IgD-negative memory B cell (primary cell): ENCODE data around the gene DCHS1. TPM values are rescaled to one million over a fixed set of nuclear protein-coding genes. Genes with fewer than 3 reads are reported as not detected.

Source experiments
- H3K27ac Mint-ChIP-seq, 3 donors: one replicate each; pipeline ENCODE4 v1.8.0; 2020 to 2022; ENCODE audit warnings: mild to moderate bottlenecking in 3 of 3, mixed read lengths in 3 of 3, moderate library complexity in 1 of 3
- H3K27me3 Mint-ChIP-seq: one replicate; pipeline ENCODE4 v1.8.0; 2021; ENCODE audit warnings: mixed read lengths
- H3K36me3 Mint-ChIP-seq: one replicate; pipeline ENCODE4 v1.8.0; 2020; ENCODE audit warnings: mild to moderate bottlenecking, mixed read lengths
- H3K4me1 Mint-ChIP-seq, 3 donors: one replicate each; pipeline ENCODE4 v1.8.0; 2020 to 2022; ENCODE audit warnings: mixed read lengths in 3 of 3, mild to moderate bottlenecking in 1 of 3
- H3K4me3 Mint-ChIP-seq, 4 donors: one replicate each; pipeline ENCODE4 v1.8.0; 2020 to 2022; ENCODE audit warnings: mild to moderate bottlenecking in 4 of 4, mixed read lengths in 4 of 4, moderate library complexity in 3 of 4
- H3K9me3 Mint-ChIP-seq, 3 donors: one replicate each; pipeline ENCODE4 v1.8.0; 2020 to 2021; ENCODE audit warnings: mixed read lengths in 3 of 3, mild to moderate bottlenecking in 1 of 3
- polyA plus RNA-seq: library from polyadenylated mRNA; unstranded; fragments of 300-500 nt; fragmentation: Illumina TruSeq; gene quantifications from one replicate; pipeline ENCODE4 v1.2.3, GENCODE V29; 2021

Gene DCHS1
- polyA plus RNA-seq, 1 donor from 2014 or later, result 0.06 TPM

GRCh38 chr11:6642957-6643356, 12.7 kb downstream of the DCHS1 start:
- H3K27ac Mint-ChIP-seq, result no peak overlapping the region
- H3K36me3 Mint-ChIP-seq, result peaks cover 2% of the 10 kb centered on the region
- H3K9me3 Mint-ChIP-seq, result no peaks in the 10 kb centered on the region
- H3K27me3 Mint-ChIP-seq, result no peaks in the 10 kb centered on the region
- peaks cover 1 to 11% (median 8%) of the 10 kb centered on the region in 3 donors for H3K4me1 Mint-ChIP-seq
- no peak overlapping the region for H3K4me3 Mint-ChIP-seq

GRCh38 chr11:6640985-6641701, 14.5 kb downstream of the DCHS1 start:
- Mint-ChIP-seq H3K9me3 (no peaks in the 10 kb centered on the region), H3K36me3 (peaks cover 2% of the 10 kb centered on the region), H3K4me1 (peaks cover 1 to 11% (median 8%) of the 10 kb centered on the region in 3 donors), H3K27ac (no peak overlapping the region), H3K27me3 (no peaks in the 10 kb centered on the region), H3K4me3 (no peak overlapping the region)

GRCh38 chr11:6640036-6640984, 15.3 kb downstream of the DCHS1 start:
- H3K27me3 Mint-ChIP-seq, result no peaks in the 10 kb centered on the region
- no peak overlapping the region for H3K27ac Mint-ChIP-seq
- no peaks in the 10 kb centered on the region for H3K9me3 Mint-ChIP-seq

GRCh38 chr11:6638429-6638828, 17.2 kb downstream of the DCHS1 start:
- Mint-ChIP-seq H3K27me3 (no peaks in the 10 kb centered on the region), H3K4me1 (no peaks in the 10 kb centered on the region), H3K36me3 (peaks cover 2% of the 10 kb centered on the region), H3K4me3 (no peak overlapping the region), H3K9me3 (no peaks in the 10 kb centered on the region), H3K27ac (no peak overlapping the region)

More at GRCh38 chr11:6640036-6640984, 15.3 kb downstream of the DCHS1 start:
- H3K4me3 Mint-ChIP-seq, result no peak overlapping the region
- peaks cover 2% of the 10 kb centered on the region for H3K36me3 Mint-ChIP-seq
- H3K4me1 Mint-ChIP-seq, result peaks cover 1 to 6% (median 6%) of the 10 kb centered on the region in 3 donors

GRCh38 chr11:6637871-6638270, 17.7 kb downstream of the DCHS1 start:
- no peak overlapping the region for H3K4me3 Mint-ChIP-seq
- H3K4me1 Mint-ChIP-seq, result no peaks in the 10 kb centered on the region
- H3K27me3 Mint-ChIP-seq, result no peaks in the 10 kb centered on the region
- peaks cover 2% of the 10 kb centered on the region for H3K36me3 Mint-ChIP-seq
- no peaks in the 10 kb centered on the region for H3K9me3 Mint-ChIP-seq
- H3K27ac Mint-ChIP-seq, result no peak overlapping the region

GRCh38 chr11:6636480-6636879, 19.1 kb downstream of the DCHS1 start:
- Mint-ChIP-seq H3K36me3 (peaks cover 2% of the 10 kb centered on the region), H3K27me3 (no peaks in the 10 kb centered on the region), H3K4me1 (no peaks in the 10 kb centered on the region), H3K27ac (no peak overlapping the region), H3K9me3 (no peaks in the 10 kb centered on the region), H3K4me3 (no peak overlapping the region)

- Mint-ChIP-seq H3K27ac (no peak overlapping the region), H3K4me3 (no peak overlapping the region), H3K27me3 (no peaks in the 10 kb centered on the region), H3K4me1 (no peaks in the 10 kb centered on the region), H3K9me3 (no peaks in the 10 kb centered on the region), H3K36me3 (peaks cover 2% of the 10 kb centered on the region)
Observed at GRCh38 chr11:6635082-6635932, 20.3 kb downstream of the DCHS1 start.

- Mint-ChIP-seq H3K4me1 (no peaks in the 10 kb centered on the region), H3K27me3 (no peaks in the 10 kb centered on the region), H3K36me3 (peaks cover 2% of the 10 kb centered on the region), H3K9me3 (no peaks in the 10 kb centered on the region), H3K27ac (no peak overlapping the region), H3K4me3 (no peak overlapping the region)
Observed at GRCh38 chr11:6634534-6634933, 21.1 kb downstream of the DCHS1 start.

- no peaks in the 10 kb centered on the region for H3K27me3 Mint-ChIP-seq
- no peaks in the 10 kb centered on the region for H3K4me1 Mint-ChIP-seq
- no peaks in the 10 kb centered on the region for H3K9me3 Mint-ChIP-seq
- H3K4me3 Mint-ChIP-seq, result no peak overlapping the region
- H3K36me3 Mint-ChIP-seq, result no peaks in the 10 kb centered on the region
- no peak overlapping the region for H3K27ac Mint-ChIP-seq
Observed at GRCh38 chr11:6633422-6634408, 21.9 kb downstream of the DCHS1 start.

- H3K27ac Mint-ChIP-seq, result peak overlapping the region in 1 of 3 donors; percentile 47
- no peaks in the 10 kb centered on the region for H3K27me3 Mint-ChIP-seq
- H3K36me3 Mint-ChIP-seq, result no peaks in the 10 kb centered on the region
- peak overlapping the region in 1 of 4 donors; percentile 78 for H3K4me3 Mint-ChIP-seq
- H3K9me3 Mint-ChIP-seq, result no peaks in the 10 kb centered on the region
- peaks cover 5 to 10% (median 8%) of the 10 kb centered on the region in 3 donors for H3K4me1 Mint-ChIP-seq
Observed at GRCh38 chr11:6632116-6633073, 23.2 kb downstream of the DCHS1 start.

- Mint-ChIP-seq H3K4me3 (peak overlapping the region in 1 of 4 donors; percentile 60), H3K9me3 (no peaks in the 10 kb centered on the region), H3K36me3 (no peaks in the 10 kb centered on the region), H3K27me3 (no peaks in the 10 kb centered on the region), H3K27ac (no peak overlapping the region), H3K4me1 (peaks cover 10 to 11% (median 11%) of the 10 kb centered on the region in 3 donors)
Observed at GRCh38 chr11:6631361-6631890, 24.2 kb downstream of the DCHS1 start.

GRCh38 chr11:6630632-6631291, 24.8 kb downstream of the DCHS1 start:
- no peaks in the 10 kb centered on the region for H3K36me3 Mint-ChIP-seq
- no peak overlapping the region for H3K27ac Mint-ChIP-seq
- H3K9me3 Mint-ChIP-seq, result no peaks in the 10 kb centered on the region
- H3K27me3 Mint-ChIP-seq, result no peaks in the 10 kb centered on the region
- H3K4me1 Mint-ChIP-seq, result peaks cover 11 to 12% (median 11%) of the 10 kb centered on the region in 3 donors
- peak overlapping the region in 1 of 4 donors; percentile 60 for H3K4me3 Mint-ChIP-seq
